ENCODE results near the gene MYH15. TPM values are rescaled to one million over a fixed set of nuclear protein-coding genes. Genes with fewer than 3 reads are reported as not detected.

The MYH15 gene
- total RNA-seq, 4 donors from 2014 or later: not detected

DNA sequence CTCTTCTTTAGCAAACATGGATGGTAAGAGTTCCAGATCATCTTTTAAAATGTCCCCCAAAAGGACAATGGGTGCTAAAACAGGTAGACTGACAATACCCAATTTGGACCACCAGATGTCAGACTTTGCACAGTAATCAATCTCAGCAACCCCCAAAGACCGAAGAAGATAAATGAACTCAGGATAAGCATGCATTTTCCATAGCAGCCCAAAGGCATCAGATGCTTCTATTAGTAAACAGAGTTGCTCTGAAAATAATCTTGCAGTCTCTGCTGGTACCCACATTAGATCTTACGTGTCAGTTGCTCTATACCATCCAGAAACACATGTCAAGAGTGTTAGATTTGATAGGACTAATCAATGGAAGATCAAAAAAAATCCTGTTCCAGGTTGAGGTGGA lies 20.6 kb downstream of the MYH15 start:
- ATAC-seq (ENCODE audit: low FRiP score) (no peak), DNase-seq (ENCODE audit: low spot score) (no peak)
- TF ChIP-seq, protein P1, sequence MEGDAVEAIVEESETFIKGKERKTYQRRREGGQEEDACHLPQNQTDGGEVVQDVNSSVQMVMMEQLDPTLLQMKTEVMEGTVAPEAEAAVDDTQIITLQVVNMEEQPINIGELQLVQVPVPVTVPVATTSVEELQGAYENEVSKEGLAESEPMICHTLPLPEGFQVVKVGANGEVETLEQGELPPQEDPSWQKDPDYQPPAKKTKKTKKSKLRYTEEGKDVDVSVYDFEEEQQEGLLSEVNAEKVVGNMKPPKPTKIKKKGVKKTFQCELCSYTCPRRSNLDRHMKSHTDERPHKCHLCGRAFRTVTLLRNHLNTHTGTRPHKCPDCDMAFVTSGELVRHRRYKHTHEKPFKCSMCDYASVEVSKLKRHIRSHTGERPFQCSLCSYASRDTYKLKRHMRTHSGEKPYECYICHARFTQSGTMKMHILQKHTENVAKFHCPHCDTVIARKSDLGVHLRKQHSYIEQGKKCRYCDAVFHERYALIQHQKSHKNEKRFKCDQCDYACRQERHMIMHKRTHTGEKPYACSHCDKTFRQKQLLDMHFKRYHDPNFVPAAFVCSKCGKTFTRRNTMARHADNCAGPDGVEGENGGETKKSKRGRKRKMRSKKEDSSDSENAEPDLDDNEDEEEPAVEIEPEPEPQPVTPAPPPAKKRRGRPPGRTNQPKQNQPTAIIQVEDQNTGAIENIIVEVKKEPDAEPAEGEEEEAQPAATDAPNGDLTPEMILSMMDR (IDR thresholded peaks at IDR 0.05): peak in 1 of 3 donors; percentile 16

DNA sequence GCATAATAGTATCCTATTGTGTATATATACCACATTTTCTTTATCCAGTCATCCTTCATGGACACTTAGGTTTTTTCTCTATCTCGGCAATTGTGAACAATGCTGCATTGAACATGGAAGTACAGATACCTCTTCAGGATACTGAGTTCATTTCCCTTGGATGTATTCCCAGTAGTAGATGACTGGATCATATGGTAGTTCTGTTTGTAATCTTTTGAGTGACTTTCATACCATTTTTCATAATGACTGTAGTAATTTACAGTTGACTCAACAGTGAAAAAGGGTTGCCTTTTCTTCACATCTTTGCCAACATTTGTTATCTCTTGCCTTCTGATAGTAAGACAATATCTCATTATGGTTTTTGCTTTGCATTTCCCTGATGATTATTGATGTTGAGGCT lies 21.8 kb downstream of the MYH15 start:
- TF ChIP-seq, protein P1 (IDR thresholded peaks at IDR 0.05): no peak
- DNase-seq (ENCODE audit: low spot score) (no peak), ATAC-seq (ENCODE audit: low FRiP score) (no peak)

DNA sequence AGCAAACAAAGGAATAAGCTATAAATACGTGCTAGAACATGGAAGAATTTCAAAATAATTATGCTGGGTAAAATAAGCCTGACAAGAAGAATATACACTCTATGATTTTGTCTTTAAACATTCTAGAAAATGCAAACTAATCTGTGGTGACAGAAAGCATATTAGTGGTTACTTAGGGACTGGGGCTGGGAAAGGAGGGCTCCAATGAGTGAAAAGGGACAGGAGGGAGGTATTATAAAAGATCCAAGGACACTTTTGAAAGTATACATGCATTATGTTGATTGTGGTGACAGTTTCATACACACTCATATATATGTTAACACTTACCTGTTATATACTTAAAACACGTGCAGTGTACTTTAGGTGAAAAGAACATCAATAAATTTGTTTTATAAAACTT lies 23.0 kb downstream of the MYH15 start:
- no peak for DNase-seq (ENCODE audit: low spot score)
- no peak for ATAC-seq (ENCODE audit: low FRiP score)
- TF ChIP-seq, protein P1 (IDR thresholded peaks at IDR 0.05): no peak

DNA sequence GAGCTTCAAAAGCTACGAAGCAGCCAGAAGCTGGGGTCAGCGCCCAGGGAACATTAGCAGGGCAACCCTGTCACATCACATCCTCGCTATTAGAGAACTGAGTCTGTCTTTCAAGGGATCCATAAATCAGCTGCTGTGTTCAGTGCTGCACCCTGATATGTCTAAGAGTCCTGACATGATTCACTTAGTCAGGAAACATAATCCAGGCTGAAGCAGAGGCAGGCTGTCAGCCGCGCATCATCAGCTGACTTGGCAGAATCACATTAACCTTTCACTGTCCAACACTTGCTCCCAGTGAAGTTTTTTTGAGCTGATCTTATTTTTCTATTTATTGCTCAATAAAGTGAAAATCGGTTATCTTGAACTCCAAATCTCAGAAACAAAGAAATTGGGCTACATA lies 23.5 kb downstream of the MYH15 start:
- ATAC-seq (ENCODE audit: low FRiP score): peak; percentile 78
- no peak for DNase-seq (ENCODE audit: low spot score)
- TF ChIP-seq, protein P1 (IDR thresholded peaks at IDR 0.05): no peak

DNA sequence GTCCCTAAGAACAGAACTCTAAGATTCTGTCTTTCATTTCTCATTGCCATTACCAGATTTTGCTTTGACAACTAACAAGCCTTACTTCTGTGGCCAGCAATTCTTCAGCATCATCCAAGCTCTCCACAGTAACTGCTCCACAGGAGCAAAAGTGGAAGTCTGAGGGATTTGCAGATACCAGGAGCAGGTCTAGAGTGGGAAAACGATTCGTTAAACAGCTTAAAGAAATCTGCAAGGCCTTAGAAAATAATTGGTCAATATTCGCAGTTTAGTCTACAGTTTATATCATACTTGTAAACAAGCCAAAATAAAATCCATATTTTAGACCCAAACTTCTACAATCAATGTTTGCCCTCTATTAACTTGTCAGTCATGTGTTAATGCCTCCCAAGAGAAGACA lies 24.1 kb downstream of the MYH15 start:
- TF ChIP-seq, protein P1 (IDR thresholded peaks at IDR 0.05): no peak
- DNase-seq (ENCODE audit: low spot score) (no peak), ATAC-seq (ENCODE audit: low FRiP score) (no peak)

DNA sequence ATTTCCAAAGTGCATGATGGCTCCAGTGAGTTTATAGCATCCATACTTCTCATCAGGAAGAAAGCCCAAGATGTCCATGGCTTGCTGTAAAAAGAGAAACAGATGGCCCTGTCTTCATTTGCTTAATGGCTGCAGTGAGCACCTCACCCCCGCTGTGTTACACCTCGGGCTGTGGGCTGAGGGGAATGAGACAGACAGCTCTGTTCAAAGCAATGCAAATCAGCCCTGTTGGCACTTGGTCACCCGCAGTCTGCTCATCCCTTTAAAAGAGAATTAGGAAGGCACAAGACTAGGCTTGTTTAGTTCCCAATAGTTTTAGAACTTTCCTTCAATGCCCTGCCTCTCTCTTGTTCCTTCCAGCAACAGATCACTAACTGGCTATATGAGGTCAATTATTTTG lies 25.2 kb downstream of the MYH15 start:
- DNase-seq (ENCODE audit: low spot score): no peak
- TF ChIP-seq, protein P1 (IDR thresholded peaks at IDR 0.05): no peak
- no peak for ATAC-seq (ENCODE audit: low FRiP score)

DNA sequence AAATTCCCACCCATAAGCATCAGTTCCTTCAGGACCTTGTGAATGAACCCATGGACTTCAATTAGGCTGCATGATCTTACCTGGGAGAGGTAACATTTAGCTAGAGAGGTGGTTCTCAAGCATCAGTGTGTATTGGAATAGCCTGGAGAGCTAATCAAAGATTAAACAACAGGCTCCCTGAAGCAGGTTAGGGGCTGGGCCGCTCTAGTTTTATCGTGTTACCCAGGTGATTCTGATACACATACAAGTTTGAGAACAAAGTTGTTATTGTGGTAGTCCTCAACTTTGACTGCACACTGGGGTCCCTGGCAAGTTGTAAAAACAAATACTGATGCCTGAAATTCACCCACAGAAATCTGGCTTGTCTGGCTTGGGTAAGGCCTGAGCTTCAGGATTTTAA lies 31.2 kb downstream of the MYH15 start:
- DNase-seq (ENCODE audit: low spot score): no peak
- ATAC-seq (ENCODE audit: low FRiP score): no peak
- TF ChIP-seq, protein P1 (IDR thresholded peaks at IDR 0.05): no peak
